CD4-positive, CD25-positive, alpha-beta regulatory T cell (primary cell): ENCODE results near the gene IL27RA. TPM values are rescaled to one million over a fixed set of nuclear protein-coding genes. Genes with fewer than 3 reads are reported as not detected.

Experiments
- ATAC-seq, 2 donors: fragments of 150-1000 bp; cut with Tn5 transposase; one replicate each; pipeline ENCODE4 v1.10.0; 2021; ENCODE audit warnings: low read depth in 2 of 2, moderate number of reproducible peaks in 2 of 2, moderate library complexity in 1 of 2
- DNase-seq, 3 donors: peaks; one replicate each; pipeline versions ENCODE4 v3.0.0 to v3.0.0-alpha.2; 2012 to 2022; ENCODE audit warnings: mixed read lengths in 1 of 3
- H3K27ac ChIP-seq: one replicate; pipeline ENCODE4 v1.7.0; 2013; ENCODE audit warnings: mild to moderate bottlenecking, low read length; ENCODE audit not compliant: insufficient read depth, poor library complexity, severe bottlenecking
- H3K27me3 ChIP-seq: one replicate; pipeline ENCODE4 v1.7.0; 2013; ENCODE audit warnings: low read length; ENCODE audit not compliant: control insufficient read depth, insufficient read depth
- H3K36me3 ChIP-seq: one replicate; pipeline ENCODE4 v1.7.0; 2013; ENCODE audit warnings: mild to moderate bottlenecking, low read length, moderate library complexity; ENCODE audit not compliant: control insufficient read depth, insufficient read depth
- H3K4me1 ChIP-seq: 2 replicates; pipeline ENCODE4 v1.7.0; 2013; ENCODE audit warnings: mild to moderate bottlenecking, low read length; ENCODE audit not compliant: insufficient read depth, control insufficient read depth, poor library complexity, severe bottlenecking
- H3K4me3 ChIP-seq: one replicate; pipeline ENCODE4 v1.7.0; 2013; ENCODE audit warnings: low read depth, mild to moderate bottlenecking, low read length, moderate library complexity
- H3K9me3 ChIP-seq, 2 experiments: 1 replicate in 1 of 2; 2 replicates in 1 of 2; pipeline ENCODE4 v1.7.0; 2013; ENCODE audit warnings: low read length in 2 of 2, mild to moderate bottlenecking in 1 of 2, moderate library complexity in 1 of 2; ENCODE audit not compliant: control insufficient read depth in 2 of 2
- H3K27ac Mint-ChIP-seq, 3 donors: one replicate each; pipeline ENCODE4 v1.8.0; 2020 to 2022; ENCODE audit warnings: mild to moderate bottlenecking in 3 of 3, mixed read lengths in 3 of 3, moderate library complexity in 2 of 3
- H3K27me3 Mint-ChIP-seq: one replicate; pipeline ENCODE4 v1.8.0; 2022; ENCODE audit warnings: mild to moderate bottlenecking, mixed read lengths
- H3K36me3 Mint-ChIP-seq: one replicate; pipeline ENCODE4 v1.8.0; 2020; ENCODE audit warnings: mixed read lengths
- H3K4me1 Mint-ChIP-seq, 4 donors: one replicate each; pipeline ENCODE4 v1.8.0; 2020 to 2022; ENCODE audit warnings: mixed read lengths in 4 of 4, mild to moderate bottlenecking in 1 of 4
- H3K4me3 Mint-ChIP-seq, 4 donors: one replicate each; pipeline ENCODE4 v1.8.0; 2020 to 2022; ENCODE audit warnings: mild to moderate bottlenecking in 4 of 4, mixed read lengths in 4 of 4, moderate library complexity in 3 of 4
- H3K9me3 Mint-ChIP-seq, 7 donors: one replicate each; pipeline ENCODE4 v1.8.0; 2020 to 2022; ENCODE audit warnings: mixed read lengths in 7 of 7, mild to moderate bottlenecking in 3 of 7, moderate library complexity in 2 of 7
- polyA plus RNA-seq, 4 donors: library from polyadenylated mRNA; unstranded; fragments of 300-500 nt; fragmentation: Illumina TruSeq; gene quantifications; one replicate each; pipeline ENCODE4 v1.2.3, GENCODE V29; 2021
- total RNA-seq: library from RNA; stranded (reverse); gene quantifications from one replicate; pipeline ENCODE4 v1.2.3, GENCODE V29; 2022

The IL27RA gene
- total and polyA plus RNA-seq, 5 donors from 2014 or later = 51.9 to 78.4 (median 73.5) TPM

DNA sequence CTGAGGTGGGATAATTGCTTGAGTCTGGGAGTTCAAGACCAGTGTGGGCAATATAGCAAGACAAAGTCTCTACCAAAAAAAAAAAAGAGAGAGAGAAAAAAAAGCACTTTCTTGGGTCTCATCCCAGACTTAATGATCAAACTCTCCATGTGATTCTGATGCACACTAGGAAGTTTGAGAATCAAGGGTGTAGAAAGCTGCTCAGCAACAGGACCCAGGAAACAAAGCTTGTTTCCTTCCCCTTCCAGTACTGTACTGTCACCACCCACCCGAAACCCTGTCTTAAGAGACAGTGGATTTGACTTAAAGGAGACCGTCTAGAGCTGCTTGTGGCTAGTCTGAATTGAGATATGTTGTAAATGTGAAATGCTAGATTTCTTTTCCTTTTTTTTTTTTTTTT lies 46.8 kb downstream of the IL27RA start:
- Mint-ChIP-seq H3K36me3 (no peaks in the 10 kb centered on the region), H3K4me1 (peaks cover 4 to 44% (median 17%) of the 10 kb centered on the region in 4 donors), H3K9me3 (no peaks in the 10 kb centered on the region), H3K4me3 (peak overlapping the region in 1 of 4 donors; percentile 63), H3K27ac (no peak overlapping the region), H3K27me3 (peaks cover 9% of the 10 kb centered on the region)
- Histone ChIP-seq H3K27me3 (no peaks in the 10 kb centered on the region), H3K27ac (no peak overlapping the region), H3K4me3 (no peak overlapping the region), H3K9me3 (no peaks in the 10 kb centered on the region), H3K36me3 (no peaks in the 10 kb centered on the region), H3K4me1 (peaks cover 38% of the 10 kb centered on the region)
- DNase-seq = no peak
- ATAC-seq = no peak

DNA sequence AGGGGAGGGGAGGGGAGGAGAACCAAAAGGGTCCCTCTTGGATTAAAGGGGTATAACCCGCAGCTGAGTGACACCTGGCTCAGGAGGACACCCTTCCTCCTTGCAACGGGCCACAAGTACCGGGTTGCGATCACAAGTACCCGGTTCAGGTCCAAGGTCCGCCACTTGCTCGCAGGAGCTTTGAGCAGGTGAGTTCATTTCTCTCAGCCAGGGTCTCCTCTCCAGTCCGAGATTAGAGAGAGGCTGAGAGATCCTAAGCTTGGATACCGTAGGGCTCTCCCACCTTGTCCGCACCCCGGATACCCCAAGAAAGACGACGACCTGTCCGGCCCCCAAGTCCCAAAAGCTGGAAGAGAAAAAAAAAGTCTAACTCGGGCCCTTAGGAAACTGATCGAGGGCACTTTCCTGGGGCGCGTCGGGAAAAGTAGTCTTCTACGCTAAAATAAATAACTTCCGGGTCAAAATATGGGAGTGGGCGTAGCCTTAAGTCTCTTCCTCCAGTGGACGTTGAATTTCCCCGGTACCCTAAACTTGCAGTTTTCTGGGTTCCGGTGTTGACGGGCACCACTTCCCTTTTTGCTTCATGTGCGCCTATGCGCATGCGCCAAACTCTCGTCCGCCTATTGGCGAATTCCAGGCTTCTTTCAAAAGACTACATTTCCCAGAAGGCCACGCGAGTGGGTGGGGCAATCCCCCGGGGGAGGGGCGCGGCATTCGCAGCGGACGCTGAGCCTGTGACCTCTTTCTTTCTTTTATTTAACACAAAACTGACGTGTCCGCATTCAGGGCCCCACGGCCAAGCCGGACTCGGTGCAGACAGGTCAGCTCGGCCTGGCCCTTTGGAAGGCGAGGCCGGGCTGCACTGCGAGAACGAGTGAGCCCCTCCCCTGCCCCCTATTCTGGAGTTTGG lies 49.6 kb downstream of the IL27RA start:
- peak; percentile 94 to 95 for ATAC-seq
- peaks cover 4 to 27% (median 11%) of the 10 kb centered on the region in 4 donors for H3K4me1 Mint-ChIP-seq

DNA sequence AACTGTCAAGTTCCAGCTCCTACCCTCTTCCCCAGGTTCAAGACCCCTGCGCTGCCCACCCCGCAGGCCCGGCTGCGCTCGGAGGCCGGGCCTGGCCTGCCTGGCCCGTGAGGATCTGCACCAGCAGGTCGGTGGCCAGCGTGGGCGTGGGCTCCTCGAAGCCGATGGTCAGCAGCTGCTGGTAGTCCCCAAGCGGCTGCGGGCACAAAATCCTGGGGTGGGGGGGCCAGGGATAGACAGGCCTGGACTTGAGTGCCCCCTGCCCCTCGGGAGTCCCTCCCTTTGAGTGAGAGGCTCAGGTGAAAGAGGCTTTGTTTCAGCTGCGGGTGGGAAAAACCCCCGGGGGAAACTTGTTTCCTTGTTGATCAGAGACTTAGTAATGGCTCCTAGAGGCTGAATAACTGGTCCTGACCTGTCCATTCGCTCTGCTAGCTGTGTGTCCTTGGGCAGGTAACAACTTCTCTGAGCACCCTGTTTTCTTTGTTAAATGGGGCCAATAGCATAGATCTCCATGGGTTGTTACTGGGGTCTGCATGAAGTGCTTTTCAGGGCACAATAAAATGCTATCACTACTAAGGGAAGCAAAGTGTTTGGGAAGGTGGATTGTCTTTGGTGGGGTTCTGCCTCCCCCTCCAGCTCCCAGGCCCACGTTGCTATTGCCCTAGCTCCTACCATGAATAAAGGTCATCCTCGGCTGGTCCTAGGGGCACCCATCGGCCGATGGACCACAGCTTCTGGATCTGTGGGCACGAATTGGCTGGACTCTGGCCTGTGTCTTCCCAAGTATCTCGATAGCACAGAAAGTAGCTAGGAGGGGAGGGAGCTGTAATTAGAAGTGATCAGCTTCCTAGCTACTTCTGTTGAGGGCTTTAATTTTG lies 50.5 kb downstream of the IL27RA start:
- Mint-ChIP-seq H3K4me3 (peak overlapping the region; percentile 89 to 95 (median 94)), H3K4me1 (peaks cover 4 to 27% (median 11%) of the 10 kb centered on the region in 4 donors), H3K27ac (peak overlapping the region; percentile 79 to 95 (median 93)), H3K27me3 (peaks cover 4% of the 10 kb centered on the region), H3K9me3 (no peaks in the 10 kb centered on the region), H3K36me3 (no peaks in the 10 kb centered on the region)
- DNase-seq (peak in 2 of 3 donors; percentile 29 to 35), ATAC-seq (no peak)
- Histone ChIP-seq H3K4me3 (peak overlapping the region; percentile 67), H3K27me3 (no peaks in the 10 kb centered on the region), H3K4me1 (peaks cover 19% of the 10 kb centered on the region), H3K9me3 (no peaks in the 10 kb centered on the region), H3K36me3 (no peaks in the 10 kb centered on the region), H3K27ac (peak overlapping the region; percentile 83)

More for the DNA sequence above, 49.6 kb downstream of the IL27RA start:
- no peaks in the 10 kb centered on the region for H3K9me3 ChIP-seq
- Mint-ChIP-seq H3K4me3 (peak overlapping the region; percentile 89 to 95 (median 94)), H3K27ac (peak overlapping the region; percentile 91 to 95 (median 93)), H3K27me3 (peaks cover 4% of the 10 kb centered on the region), H3K36me3 (no peaks in the 10 kb centered on the region), H3K9me3 (no peaks in the 10 kb centered on the region)
- H3K27ac ChIP-seq = peak overlapping the region; percentile 83
- no peaks in the 10 kb centered on the region for H3K27me3 ChIP-seq
- peak; percentile 98 to 100 (median 100) for DNase-seq
- H3K4me3 ChIP-seq = peak overlapping the region; percentile 77
- H3K4me1 ChIP-seq = peaks cover 19% of the 10 kb centered on the region
- H3K36me3 ChIP-seq = no peaks in the 10 kb centered on the region

DNA sequence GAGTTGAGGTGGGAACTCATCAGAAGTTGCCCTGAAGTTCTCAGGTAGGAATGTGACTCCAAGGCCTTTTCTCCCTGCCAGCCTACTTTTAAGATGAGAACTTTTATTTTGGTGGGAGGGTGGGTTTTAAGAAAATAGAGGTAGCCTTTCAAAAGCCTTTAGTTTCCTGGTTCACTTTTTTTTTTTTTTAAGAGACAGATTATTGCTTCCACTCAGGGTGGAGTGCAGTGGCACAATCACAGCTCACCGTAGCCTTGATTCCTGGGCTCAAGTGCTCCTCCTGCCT lies 51.1 kb downstream of the IL27RA start:
- ATAC-seq = no peak
- peak overlapping the region; percentile 80 to 95 (median 86) for H3K4me3 Mint-ChIP-seq

DNA sequence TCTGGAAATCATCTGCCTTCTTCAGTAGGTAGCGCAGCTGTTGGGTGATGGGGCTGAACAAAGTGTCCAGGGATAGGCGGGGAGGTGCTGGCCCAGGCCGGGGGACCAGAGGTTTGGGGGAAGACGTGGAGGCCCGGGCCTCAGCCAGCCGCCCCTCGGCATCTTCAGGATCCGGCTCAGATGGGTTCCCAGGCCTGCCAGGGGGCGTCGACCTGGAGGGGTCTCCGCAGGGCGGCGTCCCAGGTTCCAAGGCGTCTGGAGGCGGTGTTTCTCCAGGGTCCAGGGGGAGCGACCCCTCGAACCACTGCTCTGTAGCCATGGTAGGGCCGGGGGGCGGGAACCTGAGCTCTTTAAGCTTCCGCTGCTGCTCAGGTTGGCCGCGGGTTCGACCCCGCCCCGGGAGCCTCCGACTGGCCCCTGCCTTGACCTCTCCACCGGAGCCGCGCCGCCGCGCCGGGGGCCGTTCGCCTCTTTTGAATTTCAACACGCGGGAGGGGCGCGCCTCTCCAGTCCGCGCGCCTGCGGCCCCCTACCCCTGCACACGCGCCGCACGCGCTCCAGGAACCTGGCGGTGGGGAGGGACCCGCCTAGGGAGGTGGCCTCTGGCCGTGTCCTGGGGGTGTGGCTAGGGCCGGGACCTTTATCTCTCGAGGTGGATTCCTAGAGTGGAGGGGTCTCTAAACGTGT lies 53.9 kb downstream of the IL27RA start, which contains the start of gene C19orf67:
TSS of gene C19orf67 (minus strand) at position 475 of the 687 bp plus-strand sequence. CDS start at position 319, 156 bp downstream.
- Histone ChIP-seq H3K27ac (no peak within 1 kb of the TSS), H3K4me3 (no peak within 1 kb of the TSS), H3K36me3 (no peaks in the 10 kb centered on the region), H3K4me1 (peaks cover 23% of the 10 kb centered on the region), H3K9me3 (no peaks in the 10 kb centered on the region), H3K27me3 (no peaks in the 10 kb centered on the region)
- Mint-ChIP-seq H3K27me3 (no peaks in the 10 kb centered on the region), H3K4me1 (peaks cover 4 to 35% (median 12%) of the 10 kb centered on the region in 4 donors), H3K4me3 (peak within 1 kb of the TSS in 2 of 4 donors; percentile 76 to 88), H3K9me3 (no peaks in the 10 kb centered on the region), H3K27ac (no peak within 1 kb of the TSS), H3K36me3 (peaks cover 4% of the 10 kb centered on the region)
- no peak for DNase-seq
- no peak for ATAC-seq

More for the DNA sequence above, 51.1 kb downstream of the IL27RA start:
- Histone ChIP-seq H3K27me3 (no peaks in the 10 kb centered on the region), H3K4me3 (no peak overlapping the region), H3K4me1 (peaks cover 19% of the 10 kb centered on the region), H3K27ac (no peak overlapping the region), H3K36me3 (no peaks in the 10 kb centered on the region), H3K9me3 (no peaks in the 10 kb centered on the region)
- no peak for DNase-seq
- peaks cover 4 to 27% (median 11%) of the 10 kb centered on the region in 4 donors for H3K4me1 Mint-ChIP-seq
- no peaks in the 10 kb centered on the region for H3K9me3 Mint-ChIP-seq
- peaks cover 4% of the 10 kb centered on the region for H3K27me3 Mint-ChIP-seq
- peak overlapping the region in 1 of 3 donors; percentile 93 for H3K27ac Mint-ChIP-seq
- no peaks in the 10 kb centered on the region for H3K36me3 Mint-ChIP-seq

DNA sequence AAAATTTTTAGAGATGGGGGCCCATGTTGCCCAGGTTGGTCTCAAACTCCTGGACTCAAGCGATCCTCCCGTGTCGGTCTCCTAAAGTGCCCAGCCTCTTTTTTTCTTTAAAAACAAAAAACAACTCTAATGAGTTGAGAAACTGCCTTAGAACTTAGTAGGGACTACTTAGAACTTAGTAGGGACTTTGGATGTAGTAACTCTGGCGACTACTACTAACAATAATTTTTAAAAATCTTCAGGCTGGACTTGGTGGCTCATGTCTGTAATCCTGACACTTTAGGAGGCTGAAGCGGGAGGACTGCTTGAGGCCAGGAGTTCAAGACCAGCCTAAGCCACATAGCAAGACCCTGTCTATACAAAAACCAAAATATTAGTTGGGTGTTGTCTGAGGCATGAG lies 54.5 kb downstream of the IL27RA start:
- Histone ChIP-seq H3K36me3 (no peaks in the 10 kb centered on the region), H3K4me3 (no peak overlapping the region), H3K27me3 (no peaks in the 10 kb centered on the region), H3K4me1 (peaks cover 17% of the 10 kb centered on the region), H3K9me3 (no peaks in the 10 kb centered on the region), H3K27ac (no peak overlapping the region)
- DNase-seq (no peak), ATAC-seq (no peak)
- Mint-ChIP-seq H3K27me3 (no peaks in the 10 kb centered on the region), H3K9me3 (no peaks in the 10 kb centered on the region), H3K36me3 (peaks cover 4% of the 10 kb centered on the region), H3K27ac (no peak overlapping the region), H3K4me1 (peaks cover 2 to 29% (median 8%) of the 10 kb centered on the region in 4 donors), H3K4me3 (peak overlapping the region in 2 of 4 donors; percentile 76 to 88)
